ENCODE data around the gene HDAC11.

HDAC11 gene

DNA sequence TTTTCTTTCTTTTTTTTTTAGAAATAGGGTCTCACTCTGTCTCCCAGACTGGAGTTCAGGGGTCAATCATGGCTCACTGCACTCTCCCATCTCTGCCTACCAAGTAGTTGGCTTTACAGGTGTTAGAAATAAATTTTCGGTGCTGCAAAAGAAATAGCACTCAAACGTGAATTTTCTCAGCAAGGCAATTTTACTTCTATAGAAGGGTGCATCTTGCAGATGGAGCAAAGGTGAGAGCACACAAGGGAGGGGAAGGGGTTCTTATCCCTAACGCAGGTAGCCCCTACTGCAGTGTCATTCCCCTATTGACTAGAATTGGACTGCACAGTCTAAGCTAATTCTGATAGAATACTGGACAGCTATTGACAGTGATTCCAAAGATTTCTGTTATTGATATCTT lies 62.0 kb downstream of the HDAC11 start:
- no peak for DNase-seq

DNA sequence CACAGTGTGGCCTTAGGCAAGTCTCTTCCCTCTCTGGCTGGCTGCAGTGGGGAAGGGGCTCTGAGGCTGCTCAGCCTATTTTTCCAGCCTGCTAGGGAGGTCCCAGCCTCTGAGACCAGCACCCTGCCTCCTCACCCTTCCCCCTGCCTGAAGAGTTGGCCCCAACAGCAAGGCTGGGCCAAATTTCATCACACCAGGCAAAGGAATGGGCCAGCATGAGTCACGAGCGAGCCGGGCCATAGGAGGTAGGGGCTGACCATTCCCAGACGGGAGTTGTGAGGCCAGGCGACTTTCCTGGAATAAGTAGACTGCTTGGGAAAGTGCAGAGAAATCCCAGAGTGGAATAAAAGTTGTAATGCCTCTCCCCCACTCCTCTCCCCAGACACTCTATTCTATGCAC lies 63.1 kb downstream of the HDAC11 start:
- DNase-seq = no peak

DNA sequence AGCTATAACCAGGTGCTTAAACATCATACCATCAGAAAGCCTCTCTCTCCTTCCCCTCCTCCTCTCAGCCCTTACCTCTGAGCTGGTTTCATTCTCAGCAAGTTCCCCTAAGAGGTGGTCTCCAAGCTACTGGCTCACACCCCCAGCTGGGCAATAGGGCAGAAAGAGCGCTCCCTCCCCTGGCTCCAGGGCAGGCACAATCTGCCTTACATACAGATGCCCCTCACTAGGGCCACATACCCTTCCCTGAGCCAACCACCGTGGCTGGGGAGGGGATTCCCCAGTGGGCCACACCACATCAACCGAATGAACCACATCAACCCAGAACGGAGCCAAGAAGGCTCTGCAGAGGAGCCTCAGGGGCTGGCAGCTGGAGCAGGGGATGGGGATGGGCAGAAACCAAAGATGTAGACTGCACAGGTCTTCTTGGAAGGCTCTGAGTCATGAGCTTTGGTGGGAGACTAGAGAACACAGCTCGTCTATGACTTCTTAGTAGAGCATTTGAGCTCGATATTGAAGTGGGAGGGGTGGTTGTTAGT lies 64.3 kb downstream of the HDAC11 start:
- DNase-seq = no peak

DNA sequence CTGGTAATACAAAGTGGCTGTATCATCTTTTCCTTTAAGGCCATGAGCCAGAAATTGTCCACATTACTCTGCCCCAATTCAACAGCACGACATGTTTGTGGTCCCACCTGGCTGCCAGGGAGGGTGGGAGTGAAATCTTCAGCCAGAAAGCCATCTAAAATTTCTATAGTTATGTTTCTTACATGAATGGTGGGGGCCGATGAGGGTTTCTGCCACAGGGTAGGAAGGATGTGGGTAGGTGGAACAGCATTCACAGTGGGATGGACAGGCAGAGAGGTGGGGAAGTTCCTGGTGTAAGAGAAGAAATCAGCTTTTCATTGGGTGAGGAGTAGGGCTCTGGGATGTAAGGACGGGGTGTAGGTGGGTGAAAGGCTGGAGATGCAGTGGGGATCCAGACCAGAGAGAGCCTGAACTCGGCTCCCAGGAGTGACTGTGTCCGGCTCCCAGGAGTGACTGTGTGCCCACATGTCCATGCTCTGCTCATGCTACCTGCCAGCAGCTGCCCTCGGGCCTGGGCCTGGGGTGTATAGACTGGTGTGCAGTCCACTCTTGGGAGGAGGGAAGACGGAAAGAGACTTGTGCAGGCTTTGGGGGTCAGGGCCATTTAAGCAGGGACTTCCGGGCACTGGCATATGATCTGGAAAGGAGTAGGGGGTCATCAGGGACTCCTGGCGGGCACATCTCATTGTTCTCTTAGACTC lies 65.0 kb downstream of the HDAC11 start:
- DNase-seq = no peak

DNA sequence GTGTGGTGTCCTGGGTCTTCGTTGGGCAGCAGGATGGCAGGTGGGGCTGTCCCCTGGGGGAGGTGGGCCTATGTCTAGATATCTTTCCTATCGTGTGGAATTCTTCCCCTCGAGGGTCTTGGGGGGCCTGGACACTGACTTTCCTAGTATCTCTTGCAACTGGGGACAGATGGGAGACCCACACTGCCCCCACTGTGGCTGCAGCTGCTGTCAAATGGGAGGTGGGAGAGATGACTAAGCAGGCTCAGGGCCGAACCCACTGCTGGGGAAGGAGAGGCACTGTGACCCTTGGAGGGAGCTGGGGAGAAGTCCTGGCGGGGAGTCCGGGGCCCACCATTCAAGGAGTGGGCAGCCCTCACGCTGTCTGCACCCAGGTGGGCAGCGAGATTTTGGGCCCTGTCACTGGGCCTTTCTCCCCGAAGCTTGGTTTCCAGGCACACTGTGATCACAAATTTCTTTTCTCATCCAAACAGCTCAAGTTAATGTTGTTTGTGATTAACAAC lies 65.9 kb downstream of the HDAC11 start:
- no peak for DNase-seq

DNA sequence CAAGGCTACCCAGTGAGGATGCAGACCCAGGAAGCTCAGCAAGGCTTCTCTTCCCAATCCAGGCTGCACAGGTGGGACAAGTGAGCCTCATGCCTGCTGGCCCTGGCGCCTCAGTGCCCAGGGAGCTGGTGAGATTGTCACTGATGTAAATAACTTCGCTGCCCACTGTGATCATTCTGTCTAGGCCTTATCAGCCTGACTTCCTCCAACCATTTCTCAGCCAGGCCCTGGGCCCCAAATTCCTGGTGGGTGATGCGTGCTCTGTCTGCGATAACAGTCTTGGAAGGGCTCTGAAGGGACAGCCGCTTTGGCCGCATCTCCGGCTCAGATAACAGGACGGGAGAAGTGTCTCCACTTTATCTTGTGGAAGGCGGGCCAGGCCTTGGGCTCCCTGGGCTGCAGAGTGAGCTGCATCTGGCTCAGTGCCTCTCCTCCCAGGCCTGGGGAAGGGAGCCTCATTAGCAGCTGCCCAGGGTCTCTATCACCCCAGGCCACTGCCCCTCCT lies 66.6 kb downstream of the HDAC11 start:
- DNase-seq = no peak

DNA sequence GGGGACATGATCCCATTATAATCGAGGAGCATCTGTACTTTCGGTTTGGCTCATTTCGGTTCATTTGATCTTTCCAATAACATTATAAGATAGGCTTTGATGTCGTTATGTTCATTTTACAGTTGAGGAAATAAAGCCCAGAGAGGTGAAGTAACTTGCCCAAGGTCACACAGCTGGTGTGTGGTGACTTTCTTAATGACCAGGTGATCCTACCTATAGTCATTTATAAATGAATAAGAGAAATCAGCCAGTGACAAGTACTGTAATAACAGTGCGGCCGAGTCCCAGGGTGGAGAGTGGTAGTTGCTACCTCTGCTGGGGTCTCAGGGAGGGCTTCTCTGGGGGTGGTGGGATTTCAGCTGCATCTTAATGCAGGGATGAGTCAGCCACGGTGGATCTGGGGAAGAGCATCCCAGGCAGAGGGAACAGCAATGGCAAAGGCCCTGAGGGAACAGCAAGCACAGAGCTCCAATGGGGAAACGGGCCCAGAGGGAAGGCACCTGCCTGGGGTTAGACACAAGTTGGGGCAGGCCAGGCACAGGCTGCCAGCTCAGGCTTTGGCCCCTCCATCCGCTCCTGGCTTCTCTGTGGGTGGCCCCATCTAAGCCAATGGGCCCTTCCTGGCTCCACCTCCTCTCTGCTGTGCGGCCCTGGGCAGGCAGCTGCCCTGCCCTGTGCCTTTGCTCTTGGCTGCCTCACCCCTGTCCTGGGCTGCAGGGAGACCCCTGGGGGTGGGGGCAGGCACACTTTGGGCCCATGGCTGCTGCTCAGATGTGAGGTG lies 67.7 kb downstream of the HDAC11 start:
- DNase-seq = no peak

DNA sequence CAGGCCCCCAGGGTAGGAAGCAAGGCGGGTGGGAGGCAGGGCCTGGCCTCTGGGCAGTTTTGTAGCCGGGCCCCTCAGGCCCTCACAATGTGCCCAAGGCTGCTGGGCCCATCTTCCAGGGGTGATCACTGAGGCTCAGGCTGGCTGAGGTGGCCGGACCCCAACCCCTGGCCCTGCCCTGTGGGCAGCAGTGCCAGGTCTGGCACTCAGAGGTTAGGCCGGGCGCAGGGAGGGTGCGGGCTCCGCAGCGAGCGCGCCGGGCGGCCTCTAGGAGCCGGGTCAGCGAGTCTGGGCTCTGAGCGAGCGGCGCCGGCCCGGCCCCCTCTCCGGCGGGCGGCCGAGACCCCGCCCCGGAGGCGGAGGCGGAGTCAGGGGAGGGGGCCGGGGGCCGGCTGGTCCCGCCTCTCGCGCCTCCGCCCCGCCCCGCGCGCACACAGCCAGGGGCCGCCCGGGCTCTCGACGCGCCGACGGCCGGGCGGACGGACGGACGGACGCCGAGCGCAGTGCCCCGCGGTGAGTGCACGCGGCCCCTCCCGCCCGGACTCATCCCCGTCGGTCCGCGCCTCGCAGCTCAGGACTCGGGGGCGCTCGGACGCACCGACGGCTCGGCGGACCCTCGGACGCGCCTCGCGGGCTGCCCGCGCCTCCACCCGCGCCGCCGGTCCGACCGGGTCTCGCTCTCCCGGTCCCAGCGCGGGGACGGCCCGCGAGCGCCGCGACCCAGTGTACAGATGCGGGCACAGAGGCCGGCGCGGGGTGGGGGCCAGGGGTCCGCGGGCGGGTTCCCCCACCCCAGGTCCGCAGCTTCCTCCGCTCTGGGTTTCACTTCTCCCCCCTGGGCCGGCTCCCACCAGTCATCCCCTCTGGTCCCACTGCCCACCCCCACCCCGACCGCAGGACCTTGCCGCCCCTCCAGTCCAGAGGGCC lies 68.9 kb downstream of the HDAC11 start, which contains the start of gene FBLN2:
TSS of gene FBLN2 (plus strand) at position 430 of the 927 bp plus-strand sequence. CDS start 21,231 bp downstream, outside the sequence.
- peak; percentile 63 for DNase-seq

DNA sequence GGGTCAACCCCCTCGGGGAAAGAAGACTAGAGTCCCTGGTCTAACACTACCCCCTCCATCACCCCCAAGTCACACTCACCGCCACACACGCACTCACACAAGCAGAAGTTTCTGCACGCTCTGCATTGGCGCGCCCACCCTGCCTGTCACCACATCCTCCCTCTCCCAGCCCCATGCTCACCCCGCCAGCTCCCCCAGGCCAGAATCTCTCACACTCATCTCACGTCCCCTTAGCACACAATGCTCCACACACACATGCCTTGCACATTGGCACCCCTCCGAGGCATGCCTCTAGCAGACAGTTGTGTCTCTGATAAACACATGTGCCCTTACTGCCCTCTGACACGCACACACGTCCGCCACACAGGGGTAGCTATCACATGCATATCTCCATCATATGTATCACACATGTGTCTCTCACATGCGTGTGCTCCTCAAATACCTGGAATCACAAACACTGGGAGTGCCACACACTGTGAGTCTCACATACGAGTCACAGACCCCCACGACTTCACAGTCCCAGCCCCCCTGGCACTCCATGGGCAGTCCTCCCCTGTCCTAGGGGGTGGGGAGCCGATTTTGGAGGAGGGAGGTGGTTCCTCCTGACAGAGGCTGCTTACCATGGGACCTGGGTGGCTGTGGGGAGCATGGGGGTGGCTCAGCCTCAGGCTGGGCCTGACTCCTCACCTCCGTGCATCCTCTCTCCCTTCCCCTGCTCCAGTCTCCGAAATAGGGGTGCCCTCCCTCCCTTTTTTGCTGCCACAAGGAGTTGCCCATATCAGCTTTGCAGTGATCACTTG lies 69.7 kb downstream of the HDAC11 start:
- no peak for DNase-seq

DNA sequence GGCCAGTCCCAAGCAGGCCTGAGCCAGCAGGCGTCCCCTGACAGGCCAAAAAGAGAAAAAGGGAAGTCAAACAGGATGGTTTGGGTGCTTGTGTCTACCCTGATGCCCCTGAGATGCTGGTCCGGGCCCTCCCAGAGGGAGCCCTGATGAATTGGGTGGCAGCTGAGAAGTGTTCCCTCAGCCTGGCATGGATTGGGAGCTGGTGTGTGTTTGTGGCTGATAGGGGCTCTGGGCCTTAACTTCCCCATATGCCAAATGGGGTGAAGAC lies 70.3 kb downstream of the HDAC11 start:
- no peak for DNase-seq

DNA sequence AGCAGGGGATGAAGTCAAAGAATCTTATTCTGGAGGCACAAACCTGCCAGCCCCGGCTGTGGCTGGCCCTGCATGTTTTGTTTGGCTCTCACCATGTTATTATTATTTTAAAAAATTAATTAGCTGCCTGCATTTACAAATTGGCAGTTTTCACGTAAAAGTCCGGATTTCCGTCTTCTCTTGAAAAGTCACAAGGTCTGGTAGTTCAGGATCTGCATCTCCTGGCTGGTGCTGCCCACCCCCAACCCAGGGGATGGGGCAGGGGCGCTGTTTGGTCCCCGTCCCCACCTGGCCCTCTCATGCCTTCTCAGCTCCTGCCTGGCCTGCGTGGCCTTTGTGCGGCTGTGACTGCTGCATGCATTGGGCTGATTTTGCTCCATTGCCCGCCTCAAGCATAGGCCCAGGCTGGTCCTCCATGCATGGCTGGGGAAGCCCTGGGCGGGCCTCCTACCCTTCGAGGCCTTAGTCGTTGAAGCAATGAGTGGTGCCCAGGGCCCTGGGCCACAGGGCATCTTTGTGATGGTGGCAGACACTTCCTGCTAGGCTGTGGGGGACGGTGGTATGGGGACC lies 70.8 kb downstream of the HDAC11 start:
- no peak for DNase-seq

DNA sequence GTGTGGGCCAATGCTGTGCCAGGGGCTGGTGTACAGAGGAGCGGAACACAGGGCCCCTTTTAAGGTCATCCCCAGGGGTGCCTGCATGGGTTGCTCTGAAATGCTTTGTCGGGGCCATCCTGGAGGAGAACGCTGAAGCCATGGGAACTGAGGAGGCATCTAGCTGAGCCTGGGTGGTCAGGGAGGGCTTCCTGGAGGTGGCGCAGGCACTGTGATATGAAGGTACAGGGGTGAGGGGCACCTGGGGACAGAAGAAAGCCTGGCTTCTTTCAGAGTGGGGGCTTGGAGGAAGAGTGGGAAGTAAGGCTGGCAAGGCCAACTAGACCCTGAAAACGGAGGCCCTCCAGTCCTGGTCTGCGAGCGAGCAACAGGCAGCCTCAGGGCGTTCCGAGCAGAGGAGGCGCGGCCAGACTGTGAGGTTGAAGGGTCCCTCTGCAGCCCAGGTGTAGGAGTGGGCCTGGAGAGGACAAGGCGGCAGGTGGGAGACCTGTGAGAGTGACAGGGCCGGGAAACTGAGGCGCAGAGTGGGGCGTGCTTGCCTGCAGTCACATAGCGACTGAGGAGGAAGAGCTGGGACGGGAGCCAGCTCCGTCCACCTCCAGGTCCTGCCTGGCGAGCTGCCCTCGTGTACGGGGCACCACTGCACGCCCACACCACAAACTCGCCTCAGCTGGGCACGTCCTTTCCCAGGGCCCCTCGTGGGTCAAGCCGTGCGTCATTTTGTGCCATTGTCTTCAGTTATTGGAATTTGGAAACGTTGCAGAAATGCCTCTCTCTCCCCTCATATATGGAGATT lies 72.9 kb downstream of the HDAC11 start:
- no peak for DNase-seq

DNA sequence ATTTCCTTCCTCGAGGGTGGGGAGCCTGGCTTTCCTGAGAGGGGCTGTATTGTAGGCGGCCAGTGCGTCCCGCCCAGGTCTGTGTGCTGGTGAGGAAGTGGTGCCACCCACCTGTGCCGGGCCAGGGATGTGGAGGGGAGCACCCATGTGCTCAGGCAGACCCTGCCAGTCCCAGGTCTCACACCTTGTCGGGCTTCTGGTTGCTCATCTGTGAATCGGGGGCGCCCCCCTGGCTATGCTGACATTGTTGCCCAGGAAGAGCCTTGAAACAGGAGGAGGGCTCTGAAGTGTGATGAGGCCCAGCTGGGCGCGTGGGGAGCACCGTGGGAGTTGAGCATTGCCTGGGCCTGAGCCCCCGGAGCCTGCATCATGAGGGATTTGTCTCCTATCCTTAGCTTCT lies 73.6 kb downstream of the HDAC11 start:
- no peak for DNase-seq

DNA sequence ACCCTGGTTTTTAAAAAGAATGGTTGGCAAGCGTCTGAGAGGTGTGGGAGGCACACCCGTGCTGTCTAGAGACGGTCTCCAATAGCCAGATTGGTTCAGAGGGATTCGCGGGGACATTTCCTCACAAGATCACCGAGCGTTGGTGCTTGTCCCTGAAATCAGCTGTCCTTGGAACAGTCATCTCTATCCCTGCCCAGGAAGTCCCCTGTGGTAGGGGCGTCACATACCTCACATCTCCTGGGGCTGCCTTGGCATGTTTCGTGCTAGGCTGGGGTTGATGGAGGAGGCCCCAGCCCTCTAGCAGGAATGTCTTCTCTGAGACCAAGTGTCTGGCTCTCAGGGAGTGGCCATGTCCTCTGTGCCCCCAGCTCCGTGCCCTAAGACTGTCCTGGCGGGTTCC lies 75.6 kb downstream of the HDAC11 start:
- DNase-seq = no peak
